ENCODE data around the gene UTP14C. TPM values are rescaled to one million over a fixed set of nuclear protein-coding genes. Genes with fewer than 3 reads are reported as not detected.
"Not testable (repeated sequence)": the region's sequence is repeated elsewhere in the genome, so short reads cannot be mapped to it uniquely, and the experiment has no call there.

The UTP14C gene
- total RNA-seq, 2 donors from 2014 or later, result 6.8 to 6.9 TPM

GRCh38 chr13:52025475-52026245, 1.2 kb downstream of the UTP14C start:
- DNase-seq (ENCODE audit: low spot score in 2 of 2), result no peak
- H3K36me3 Mint-ChIP-seq, result peaks cover 56 to 72% of the 10 kb centered on the region in 2 donors
- H3K9me3 Mint-ChIP-seq, result peaks cover 32% of the 10 kb centered on the region in 2 donors
- no peak for ATAC-seq
- no peak overlapping the region for H3K27ac Mint-ChIP-seq

DNA sequence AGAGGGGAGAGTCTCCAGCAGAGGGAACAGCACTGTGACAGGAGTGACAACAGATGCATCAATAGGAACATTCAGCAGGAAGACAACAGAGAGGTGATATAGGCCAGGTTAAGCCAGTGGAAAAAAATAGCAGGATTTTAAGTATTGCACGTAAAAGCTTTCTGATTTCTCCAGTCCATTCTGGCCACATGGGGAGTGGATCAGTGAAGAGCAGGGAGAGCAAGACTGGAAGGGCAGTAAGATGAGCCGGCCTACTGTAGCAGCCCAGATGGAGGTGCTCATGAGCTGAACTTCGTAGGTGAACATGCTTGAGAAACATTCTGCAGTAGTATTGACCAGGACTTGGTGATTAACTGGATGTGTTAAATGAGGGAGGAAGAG, 1.7 kb downstream of the UTP14C start:
- peaks cover 32% of the 10 kb centered on the region in 2 donors for H3K9me3 Mint-ChIP-seq
- DNase-seq (ENCODE audit: low spot score in 2 of 2), result no peak
- H3K36me3 Mint-ChIP-seq, result peaks cover 59 to 66% of the 10 kb centered on the region in 2 donors
- no peak for ATAC-seq
- H3K27ac Mint-ChIP-seq, result peak overlapping the region in 1 of 2 donors; percentile 55

- Mint-ChIP-seq H3K9me3 (peaks cover 32% of the 10 kb centered on the region in 2 donors), H3K27ac (no peak overlapping the region), H3K36me3 (peaks cover 59 to 62% of the 10 kb centered on the region in 2 donors)
- no peak for ATAC-seq
- DNase-seq (ENCODE audit: low spot score in 2 of 2), result no peak
These were observed 3.3 kb downstream of the UTP14C start for GRCh38 chr13:52027832-52028231.

DNA sequence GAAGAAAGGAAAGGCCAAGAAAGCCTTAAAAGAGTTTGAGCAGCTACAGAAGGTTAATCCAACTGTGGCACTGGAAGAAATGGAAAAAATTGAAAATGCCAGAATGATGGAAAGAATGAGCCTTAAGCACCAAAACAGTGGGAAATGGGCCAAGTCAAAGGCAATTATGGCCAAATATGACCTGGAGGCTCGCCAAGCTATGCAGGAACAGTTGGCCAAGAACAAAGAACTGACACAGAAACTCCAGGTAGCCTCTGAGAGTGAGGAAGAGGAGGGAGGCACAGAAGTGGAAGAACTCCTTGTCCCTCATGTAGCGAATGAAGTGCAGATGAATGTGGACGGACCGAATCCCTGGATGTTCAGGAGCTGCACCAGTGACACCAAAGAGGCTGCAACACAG, 5.1 kb downstream of the UTP14C start:
- no peak for ATAC-seq
- no peak for DNase-seq (ENCODE audit: low spot score in 2 of 2)
- Mint-ChIP-seq H3K36me3 (peaks cover 54 to 56% of the 10 kb centered on the region in 2 donors), H3K9me3 (peaks cover 32% of the 10 kb centered on the region in 2 donors), H3K27ac (peak overlapping the region in 1 of 2 donors; percentile 32)

DNA sequence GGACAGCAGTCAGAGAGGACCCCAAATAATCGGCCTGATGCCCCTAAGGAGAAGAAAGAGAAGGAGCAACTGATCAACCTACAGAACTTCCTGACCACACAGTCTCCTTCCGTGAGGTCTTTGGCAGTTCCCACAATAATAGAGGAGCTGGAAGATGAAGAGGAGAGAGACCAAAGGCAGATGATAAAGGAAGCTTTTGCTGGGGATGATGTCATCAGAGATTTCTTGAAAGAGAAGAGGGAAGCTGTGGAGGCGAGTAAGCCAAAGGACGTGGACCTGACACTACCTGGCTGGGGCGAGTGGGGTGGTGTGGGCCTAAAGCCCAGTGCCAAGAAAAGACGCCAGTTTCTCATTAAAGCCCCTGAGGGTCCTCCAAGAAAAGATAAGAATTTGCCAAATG, 5.9 kb downstream of the UTP14C start:
- not testable (repeated sequence) for DNase-seq (ENCODE audit: low spot score in 2 of 2); H3K27ac Mint-ChIP-seq; ATAC-seq
- peaks cover 32% of the 10 kb centered on the region in 2 donors for H3K9me3 Mint-ChIP-seq
- peaks cover 47 to 48% of the 10 kb centered on the region in 2 donors for H3K36me3 Mint-ChIP-seq

DNA sequence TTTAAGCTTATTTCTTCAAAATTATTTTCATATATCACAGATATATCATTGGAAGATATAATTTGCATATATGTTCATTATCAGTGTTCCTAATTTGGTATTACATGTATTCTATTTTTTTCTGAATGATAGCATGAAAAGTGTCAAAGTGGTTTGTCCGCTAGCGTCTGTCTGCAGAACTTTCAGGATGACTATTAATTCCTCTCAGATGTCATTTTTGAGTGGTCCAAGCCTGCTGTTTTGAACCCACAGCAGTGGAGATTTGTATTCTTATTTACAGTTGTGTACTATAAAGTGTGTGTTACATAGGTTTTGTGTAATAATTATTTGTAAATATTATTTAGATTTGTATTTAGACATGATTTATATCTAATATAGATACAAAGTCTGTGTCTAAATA, 8.5 kb downstream of the UTP14C start:
- peaks cover 25 to 28% of the 10 kb centered on the region in 2 donors for H3K36me3 Mint-ChIP-seq
- H3K9me3 Mint-ChIP-seq, result peaks cover 18 to 19% of the 10 kb centered on the region in 2 donors
- ATAC-seq, result no peak

GRCh38 chr13:52034616-52035226, 10.2 kb downstream of the UTP14C start:
- H3K9me3 Mint-ChIP-seq, result peaks cover 7 to 8% of the 10 kb centered on the region in 2 donors

More for the DNA sequence above, 8.5 kb downstream of the UTP14C start:
- no peak overlapping the region for H3K27ac Mint-ChIP-seq
- no peak for DNase-seq (ENCODE audit: low spot score in 2 of 2)

GRCh38 chr13:52036037-52036436, 11.5 kb downstream of the UTP14C start:
- DNase-seq (ENCODE audit: low spot score in 2 of 2) (no peak), ATAC-seq (no peak)
- H3K36me3 Mint-ChIP-seq, result peaks cover 0 to 4% of the 10 kb centered on the region in 2 donors
- H3K27ac Mint-ChIP-seq, result peak overlapping the region in 1 of 2 donors; percentile 26
- peaks cover 0 to 3% of the 10 kb centered on the region in 2 donors for H3K9me3 Mint-ChIP-seq

More at GRCh38 chr13:52034616-52035226, 10.2 kb downstream of the UTP14C start:
- ATAC-seq, result no peak
- Mint-ChIP-seq H3K36me3 (peaks cover 8 to 12% of the 10 kb centered on the region in 2 donors), H3K27ac (no peak overlapping the region)
- DNase-seq (ENCODE audit: low spot score in 2 of 2), result no peak

- DNase-seq (ENCODE audit: low spot score in 2 of 2), result no peak
- Mint-ChIP-seq H3K9me3 (peaks cover 0 to 7% of the 10 kb centered on the region in 2 donors), H3K27ac (no peak overlapping the region), H3K36me3 (peaks cover 0 to 14% of the 10 kb centered on the region in 2 donors)
- no peak for ATAC-seq
These were observed 19.2 kb downstream of the UTP14C start for GRCh38 chr13:52043675-52044074.

- DNase-seq (ENCODE audit: low spot score in 2 of 2), result no peak
- H3K9me3 Mint-ChIP-seq, result peaks cover 7 to 8% of the 10 kb centered on the region in 2 donors
- ATAC-seq, result no peak
- H3K27ac Mint-ChIP-seq, result no peak overlapping the region
- peaks cover 0 to 14% of the 10 kb centered on the region in 2 donors for H3K36me3 Mint-ChIP-seq
These were observed 23.0 kb downstream of the UTP14C start for GRCh38 chr13:52047463-52047862.

DNA sequence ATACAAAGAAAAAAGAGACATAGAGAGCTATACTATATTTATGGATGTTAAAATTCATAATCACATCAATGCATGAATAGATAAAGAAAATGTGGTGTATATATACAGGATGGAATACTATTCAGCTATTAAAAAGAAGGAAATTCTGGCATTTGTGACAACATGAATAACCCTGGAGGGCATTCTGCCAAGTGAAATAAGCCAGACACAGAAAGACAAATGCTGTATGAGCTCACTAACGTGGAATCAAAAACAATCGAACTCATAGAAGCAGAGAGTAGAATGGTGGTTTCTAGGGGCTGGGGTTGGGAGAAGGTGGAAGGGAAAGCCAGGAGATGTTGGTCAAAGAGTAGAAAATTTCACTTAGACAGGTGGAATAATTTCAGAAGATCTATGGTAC, 24.0 kb downstream of the UTP14C start:
- H3K36me3 Mint-ChIP-seq, result peaks cover 0 to 16% of the 10 kb centered on the region in 2 donors
- ATAC-seq, result no peak
- no peak overlapping the region for H3K27ac Mint-ChIP-seq
- peaks cover 7 to 8% of the 10 kb centered on the region in 2 donors for H3K9me3 Mint-ChIP-seq
- no peak for DNase-seq (ENCODE audit: low spot score in 2 of 2)

GRCh38 chr13:52051400-52051799, 26.9 kb downstream of the UTP14C start:
- H3K27ac Mint-ChIP-seq, result no peak overlapping the region
- peaks cover 8 to 12% of the 10 kb centered on the region in 2 donors for H3K9me3 Mint-ChIP-seq
- DNase-seq (ENCODE audit: low spot score in 2 of 2) (no peak), ATAC-seq (no peak)
- H3K36me3 Mint-ChIP-seq, result peaks cover 7 to 11% of the 10 kb centered on the region in 2 donors

DNA sequence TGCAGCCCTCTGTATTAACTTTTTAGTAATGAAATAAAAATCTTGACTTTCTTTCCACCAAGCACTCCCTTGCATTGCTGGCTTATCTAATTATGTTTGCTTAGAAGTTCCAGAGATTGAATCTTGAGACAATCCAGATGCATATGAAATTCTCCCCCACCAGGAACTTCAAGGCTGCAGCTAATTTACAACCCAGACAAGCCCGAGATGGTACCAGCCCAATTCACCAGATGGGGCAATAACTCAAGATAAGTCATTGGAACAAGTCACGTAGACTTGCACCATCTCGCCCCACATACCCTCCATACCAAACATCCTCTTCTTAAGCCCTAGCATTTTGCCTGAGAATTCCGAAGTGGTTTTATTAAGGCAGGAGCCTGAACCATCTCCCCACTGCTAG, 29.0 kb downstream of the UTP14C start:
- H3K27ac Mint-ChIP-seq, result no peak overlapping the region
- H3K9me3 Mint-ChIP-seq, result peaks cover 8 to 12% of the 10 kb centered on the region in 2 donors
- H3K36me3 Mint-ChIP-seq, result peaks cover 7 to 11% of the 10 kb centered on the region in 2 donors
- DNase-seq (ENCODE audit: low spot score in 2 of 2) (no peak), ATAC-seq (no peak)

GRCh38 chr13:52061064-52061463, 36.6 kb downstream of the UTP14C start:
- H3K27ac Mint-ChIP-seq; ATAC-seq; DNase-seq (ENCODE audit: low spot score in 2 of 2); H3K9me3 Mint-ChIP-seq; H3K36me3 Mint-ChIP-seq: not testable (repeated sequence)

- Mint-ChIP-seq H3K36me3 (peaks cover 5 to 7% of the 10 kb centered on the region in 2 donors), H3K27ac (no peak overlapping the region), H3K9me3 (peaks cover 8 to 9% of the 10 kb centered on the region in 2 donors)
- ATAC-seq, result no peak
- DNase-seq (ENCODE audit: low spot score in 2 of 2), result no peak
These were observed 37.1 kb downstream of the UTP14C start for GRCh38 chr13:52061587-52061986.

GRCh38 chr13:52067237-52067636, 42.7 kb downstream of the UTP14C start:
- DNase-seq (ENCODE audit: low spot score in 2 of 2) (no peak), ATAC-seq (no peak)
- H3K9me3 Mint-ChIP-seq, result peaks cover 21 to 25% of the 10 kb centered on the region in 2 donors
- peaks cover 20 to 23% of the 10 kb centered on the region in 2 donors for H3K36me3 Mint-ChIP-seq
- H3K27ac Mint-ChIP-seq, result no peak overlapping the region

DNA sequence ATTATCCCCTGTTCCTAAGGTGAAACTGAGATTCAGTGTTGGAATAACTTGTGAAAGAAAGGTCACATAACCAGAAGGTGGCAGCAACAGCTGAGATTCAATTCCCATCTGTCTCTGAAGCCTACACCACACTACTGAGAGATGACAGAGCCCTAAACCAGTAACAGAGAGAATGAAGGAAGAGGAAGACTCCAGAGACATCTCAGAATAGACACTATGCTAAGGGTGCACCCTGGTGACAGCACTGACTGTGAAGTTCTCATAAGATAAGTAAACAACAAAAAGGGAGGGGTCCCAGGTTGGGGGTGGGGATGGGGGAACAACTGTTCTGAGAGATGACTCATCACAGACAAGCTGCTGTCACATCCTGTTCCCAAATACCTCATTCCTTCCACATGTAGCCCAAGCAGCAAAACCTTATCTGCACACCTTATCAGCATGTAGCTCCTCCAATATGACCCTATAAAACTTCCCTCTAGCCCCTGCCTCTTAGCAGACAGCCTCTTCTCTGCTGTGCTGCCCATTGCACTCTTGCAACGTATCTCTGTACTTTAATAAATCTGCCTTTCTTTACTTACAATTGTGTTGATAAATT, 46.5 kb downstream of the UTP14C start:
- DNase-seq (ENCODE audit: low spot score in 2 of 2), result no peak
- H3K36me3 Mint-ChIP-seq, result peaks cover 15 to 16% of the 10 kb centered on the region in 2 donors
- H3K27ac Mint-ChIP-seq, result no peak overlapping the region
- peak; percentile 61 to 92 for ATAC-seq
- peaks cover 19 to 21% of the 10 kb centered on the region in 2 donors for H3K9me3 Mint-ChIP-seq

Measured in activated naive CD4-positive, alpha-beta T cell treated with anti-CD3 and anti-CD28 coated beads, Interleukin-2, amount 50 U/mL, for 72 hours (primary cell).